Subcutaneous adipose tissue (tissue), 4 donors: ENCODE data around the gene GXYLT2. TPM values are rescaled to one million over a fixed set of nuclear protein-coding genes. Genes with fewer than 3 reads are reported as not detected.

Experiments used
- total RNA-seq, 4 donors: library from RNA; depleted of rRNA; stranded (reverse); fragments of >200 nt; gene quantifications; one replicate each; pipeline ENCODE4 v1.1.0, GENCODE V29; 2016
- TF ChIP-seq, protein P1 (sequence below): fragments of 450-650 bp; IDR thresholded peaks from one replicate; pipeline ENCODE4 v1.5.1; 2016; ENCODE audit warnings: low read depth, mild to moderate bottlenecking, control low read depth, antibody characterized with exemption, moderate library complexity

The GXYLT2 gene
- total RNA-seq, 4 donors from 2014 or later: 1.5 to 10.2 (median 4.4) TPM

DNA sequence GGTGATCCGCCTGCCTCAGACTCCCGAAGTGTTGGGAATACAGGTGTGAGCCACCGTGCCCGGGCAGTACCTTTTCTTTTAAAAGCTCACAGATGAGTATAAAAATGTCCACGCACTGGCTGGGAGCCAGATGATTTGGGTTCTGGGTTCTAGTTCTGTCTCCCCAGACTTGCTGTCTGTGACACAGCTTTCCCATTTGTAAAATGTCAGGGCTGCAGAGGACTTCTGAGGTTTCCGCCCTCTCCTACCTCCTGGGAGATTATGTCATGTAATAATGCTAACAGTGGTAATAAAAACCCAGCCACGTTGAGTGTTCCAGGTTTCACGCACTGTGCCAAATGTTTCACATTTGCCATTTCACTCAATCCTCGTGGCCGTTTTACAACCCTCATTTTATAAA is 107.5 kb downstream of the GXYLT2 start:
- TF ChIP-seq, protein P1, sequence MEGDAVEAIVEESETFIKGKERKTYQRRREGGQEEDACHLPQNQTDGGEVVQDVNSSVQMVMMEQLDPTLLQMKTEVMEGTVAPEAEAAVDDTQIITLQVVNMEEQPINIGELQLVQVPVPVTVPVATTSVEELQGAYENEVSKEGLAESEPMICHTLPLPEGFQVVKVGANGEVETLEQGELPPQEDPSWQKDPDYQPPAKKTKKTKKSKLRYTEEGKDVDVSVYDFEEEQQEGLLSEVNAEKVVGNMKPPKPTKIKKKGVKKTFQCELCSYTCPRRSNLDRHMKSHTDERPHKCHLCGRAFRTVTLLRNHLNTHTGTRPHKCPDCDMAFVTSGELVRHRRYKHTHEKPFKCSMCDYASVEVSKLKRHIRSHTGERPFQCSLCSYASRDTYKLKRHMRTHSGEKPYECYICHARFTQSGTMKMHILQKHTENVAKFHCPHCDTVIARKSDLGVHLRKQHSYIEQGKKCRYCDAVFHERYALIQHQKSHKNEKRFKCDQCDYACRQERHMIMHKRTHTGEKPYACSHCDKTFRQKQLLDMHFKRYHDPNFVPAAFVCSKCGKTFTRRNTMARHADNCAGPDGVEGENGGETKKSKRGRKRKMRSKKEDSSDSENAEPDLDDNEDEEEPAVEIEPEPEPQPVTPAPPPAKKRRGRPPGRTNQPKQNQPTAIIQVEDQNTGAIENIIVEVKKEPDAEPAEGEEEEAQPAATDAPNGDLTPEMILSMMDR: no peak

DNA sequence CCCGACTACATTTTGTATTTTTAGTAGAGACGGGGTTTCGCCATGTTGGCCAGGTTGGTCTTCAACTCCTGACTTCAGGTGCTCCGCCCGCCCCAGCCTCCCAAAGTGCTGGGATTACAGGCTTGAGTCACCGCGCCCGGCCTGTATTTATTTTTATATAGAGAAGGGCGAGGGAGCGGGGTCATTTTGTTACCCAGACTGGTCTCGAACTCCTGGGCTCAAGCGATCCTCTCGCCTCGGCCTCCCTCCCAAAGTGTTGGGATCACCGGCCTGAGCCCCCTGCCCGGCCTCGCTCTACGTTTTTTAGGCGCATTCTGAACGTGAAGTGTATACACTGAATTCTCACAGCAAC is 108.3 kb downstream of the GXYLT2 start:
- TF ChIP-seq, protein P1: no peak

DNA sequence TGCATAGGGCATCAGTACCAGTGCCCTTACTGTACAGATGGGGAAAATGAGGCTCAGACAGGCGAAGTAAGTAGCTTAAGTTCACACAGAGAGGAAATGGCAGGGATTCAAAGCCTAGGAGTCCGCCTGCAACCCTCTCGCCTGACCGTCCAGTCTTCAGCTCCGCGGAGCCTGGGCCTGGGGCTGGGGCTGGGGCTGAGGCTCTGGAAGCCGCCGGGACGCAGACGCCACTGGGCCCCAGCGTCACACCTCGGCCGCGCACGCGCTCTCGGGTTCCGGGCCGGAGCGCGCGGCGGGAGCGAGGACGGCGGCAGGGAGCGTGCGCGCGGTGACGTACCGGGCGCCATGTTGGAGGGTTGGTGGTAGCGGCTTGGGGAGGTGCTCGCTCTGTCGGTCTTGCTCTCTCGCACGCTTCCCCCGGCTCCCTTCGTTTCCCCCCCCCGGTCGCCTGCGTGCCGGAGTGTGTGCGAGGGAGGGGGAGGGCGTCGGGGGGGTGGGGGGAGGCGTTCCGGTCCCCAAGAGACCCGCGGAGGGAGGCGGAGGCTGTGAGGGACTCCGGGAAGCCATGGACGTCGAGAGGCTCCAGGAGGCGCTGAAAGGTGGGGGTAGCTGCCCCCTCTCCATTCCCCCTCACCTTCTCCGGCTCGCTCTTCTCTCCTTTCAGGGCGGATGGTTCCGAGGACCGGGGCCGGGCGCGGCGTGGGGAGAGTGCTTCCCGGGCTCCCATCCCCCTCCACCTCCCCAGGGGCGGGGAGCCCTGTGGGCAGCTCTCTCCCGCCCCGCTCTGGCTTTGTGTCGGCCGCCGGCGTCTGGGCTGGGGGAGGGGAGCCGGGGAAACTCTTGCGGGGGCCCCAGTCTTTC is 108.9 kb downstream of the GXYLT2 start, which contains the start of gene PPP4R2:
TSS of gene PPP4R2 (plus strand) at position 339 of the 861 bp plus-strand sequence. CDS start at position 566, 227 bp downstream.
- TF ChIP-seq, protein P1: no peak

DNA sequence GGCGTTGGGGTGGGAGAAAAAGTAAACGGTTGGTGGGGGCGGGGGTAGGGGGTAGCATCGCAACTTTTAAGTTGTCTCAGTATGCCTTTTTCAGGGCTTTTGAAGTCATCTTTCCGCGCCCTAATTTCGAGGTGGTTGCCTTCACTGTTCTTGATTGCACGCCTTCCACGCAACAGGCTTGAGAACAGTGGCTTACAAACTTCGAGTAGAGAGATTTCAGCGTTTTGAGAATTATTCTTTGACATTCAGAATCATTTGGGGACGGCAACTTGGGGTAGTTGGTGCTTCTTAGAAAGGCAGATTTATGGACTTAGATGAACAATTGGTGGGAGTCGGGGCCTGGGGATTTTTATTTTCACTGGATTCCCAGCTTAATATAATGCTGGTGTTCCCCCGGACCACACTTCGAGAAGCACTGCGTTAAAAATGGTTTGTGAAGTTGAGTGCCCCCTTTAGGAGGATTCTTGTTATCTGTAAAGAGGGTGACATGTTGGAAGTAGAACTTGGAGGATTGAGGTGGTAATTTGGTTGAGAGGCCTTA is 109.6 kb downstream of the GXYLT2 start:
- TF ChIP-seq, protein P1: no peak

DNA sequence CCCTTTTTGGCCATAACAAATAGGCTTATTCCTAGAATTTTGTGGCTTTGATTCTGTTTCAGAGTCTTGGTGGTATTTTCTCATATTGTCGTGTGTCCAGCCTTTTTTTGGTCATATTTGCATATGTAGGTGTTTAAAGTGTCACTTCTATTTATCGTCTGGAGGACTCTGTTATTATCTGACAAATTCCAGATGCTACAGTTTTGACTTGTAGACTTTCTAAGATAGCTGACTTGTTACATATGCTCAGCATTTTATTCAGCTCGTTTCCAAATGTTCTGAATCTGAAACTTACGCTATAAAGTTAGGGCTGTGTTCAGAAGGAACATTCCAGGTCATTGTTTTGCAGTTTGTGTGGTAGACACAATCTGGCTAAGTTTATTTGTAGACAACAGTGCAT is 110.6 kb downstream of the GXYLT2 start:
- TF ChIP-seq, protein P1: no peak

DNA sequence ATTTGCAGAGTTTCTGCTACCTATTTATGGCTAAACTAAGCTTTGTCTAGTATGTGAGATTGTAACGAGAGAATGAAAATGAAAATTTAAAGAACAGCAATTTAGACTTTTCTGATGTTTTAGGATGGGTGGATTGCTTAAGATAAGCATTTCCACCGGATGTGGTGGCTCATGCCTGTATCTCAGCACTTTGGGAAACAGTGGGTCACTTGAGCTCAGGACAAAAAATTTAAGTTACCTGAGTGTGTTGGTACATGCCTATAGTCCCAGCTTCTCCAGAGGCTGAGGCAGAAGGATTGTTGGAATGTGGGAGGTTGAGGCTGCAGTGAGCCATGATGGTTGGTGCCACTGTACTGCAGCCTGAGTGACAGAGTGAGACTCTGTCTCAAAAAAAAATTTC is 112.1 kb downstream of the GXYLT2 start:
- TF ChIP-seq, protein P1: no peak

DNA sequence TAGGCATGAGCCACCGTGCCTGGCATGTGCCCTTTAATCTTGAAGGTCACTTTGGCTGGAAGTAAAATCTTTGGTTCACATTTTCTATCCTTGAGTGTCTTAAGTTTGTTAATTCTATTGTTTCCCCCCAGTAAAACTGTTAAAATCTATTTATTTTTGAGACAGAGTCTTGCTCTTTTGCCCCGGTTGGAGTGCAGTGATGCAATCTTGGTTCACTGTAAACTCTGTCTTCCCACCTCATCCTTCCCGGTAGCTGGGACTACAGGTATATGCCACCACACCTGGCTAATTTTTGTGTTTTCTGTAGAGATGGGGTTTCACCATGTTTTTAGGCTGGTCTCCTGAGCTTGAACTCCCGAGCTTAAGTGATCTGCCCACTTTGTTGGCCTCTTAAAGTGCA is 116.5 kb downstream of the GXYLT2 start:
- TF ChIP-seq, protein P1: no peak
